Stimulated activated CD4-positive, alpha-beta T cell treated with anti-CD3 and anti-CD28 coated beads, Interleukin-4, amount 100 ng/mL, for 1 hour (primary cell): Measurements from ENCODE around the gene GPR84.
A peak's percentile ranks its signal among the peaks of the same experiment; 100 is the strongest.
"Not testable (repeated sequence)": the region's sequence is repeated elsewhere in the genome, so short reads cannot be mapped to it uniquely, and the experiment has no call there.

Source experiments
- DNase-seq: peaks from one replicate; pipeline ENCODE4 v3.0.0-alpha.2; 2020

Gene GPR84

GRCh38 chr12:54354271-54354670, 10.0 kb downstream of the GPR84 start:
- DNase-seq: not testable (repeated sequence)

DNA sequence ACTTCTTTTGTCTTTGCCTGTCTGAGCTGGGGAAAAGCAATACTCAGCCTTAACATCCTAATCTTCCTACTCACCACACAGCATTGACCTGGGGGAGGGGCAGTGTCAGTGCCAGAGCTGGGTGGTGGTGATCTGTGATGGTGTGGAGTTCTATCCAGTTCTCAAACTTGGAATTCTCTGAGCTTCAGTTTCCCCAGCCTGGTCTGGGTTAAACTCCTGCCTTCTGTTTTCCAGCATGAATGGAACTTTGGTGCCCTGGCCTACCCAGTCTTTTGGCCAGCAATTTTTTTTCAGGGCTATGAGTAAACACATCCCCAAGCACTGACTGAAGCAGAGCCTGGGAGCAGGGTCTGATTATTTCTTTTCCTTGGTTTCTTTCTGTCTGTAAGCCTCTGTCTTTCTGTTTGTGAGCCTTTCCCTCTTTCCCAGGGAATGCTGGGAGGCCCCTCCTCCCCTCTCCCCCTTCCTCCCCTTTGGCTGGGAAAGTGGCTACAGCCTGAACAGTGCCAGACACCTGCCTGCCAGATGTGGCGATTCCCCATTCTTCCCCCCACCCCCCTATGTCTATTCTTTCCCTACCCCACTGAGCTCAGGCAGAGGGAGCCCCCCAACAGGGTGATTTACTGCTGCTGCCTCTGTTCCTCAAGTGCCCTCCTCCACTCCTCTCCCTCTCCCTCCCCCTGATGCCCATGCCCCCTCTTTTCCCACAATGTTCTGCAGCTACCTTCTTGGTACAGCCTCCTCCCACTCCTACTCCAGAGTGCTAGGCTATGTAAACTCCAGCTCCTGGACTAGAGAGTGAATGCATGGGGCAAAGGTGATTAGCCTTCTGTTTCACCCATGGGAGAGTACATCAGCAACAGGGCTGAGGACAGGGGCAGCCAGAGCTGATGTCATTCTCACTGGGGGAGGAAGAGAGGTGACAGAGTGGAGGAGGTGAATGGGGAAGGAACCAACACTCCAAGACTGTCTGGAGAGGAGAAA, 11.1 kb downstream of the GPR84 start:
- no peak for DNase-seq

- DNase-seq: peak; percentile 57
These were observed 12.2 kb downstream of the GPR84 start for GRCh38 chr12:54352022-54352531.

- no peak for DNase-seq
These were observed 12.9 kb downstream of the GPR84 start for GRCh38 chr12:54351341-54351740.

DNA sequence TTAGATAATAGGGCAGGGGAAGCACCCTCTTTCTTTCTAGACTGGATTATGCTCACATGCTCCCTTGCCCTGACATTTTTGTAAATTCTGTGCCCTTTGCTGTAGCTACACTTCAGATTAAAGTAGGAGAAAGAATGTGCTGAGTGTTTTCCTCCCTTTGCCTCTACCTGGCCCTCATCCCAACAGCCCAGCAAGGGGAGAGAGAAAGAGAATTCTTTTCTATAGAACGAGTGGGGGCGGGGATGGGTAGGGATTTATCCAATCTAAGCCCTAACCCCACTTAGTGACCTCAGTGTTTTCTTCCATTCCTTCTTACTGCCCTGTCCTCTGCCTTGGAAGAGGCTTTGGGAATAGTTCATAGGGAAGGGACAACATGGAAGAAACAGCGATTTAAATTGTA, 13.5 kb downstream of the GPR84 start:
- DNase-seq: no peak

- no peak for DNase-seq
These were observed 14.6 kb downstream of the GPR84 start for GRCh38 chr12:54349679-54350078.

DNA sequence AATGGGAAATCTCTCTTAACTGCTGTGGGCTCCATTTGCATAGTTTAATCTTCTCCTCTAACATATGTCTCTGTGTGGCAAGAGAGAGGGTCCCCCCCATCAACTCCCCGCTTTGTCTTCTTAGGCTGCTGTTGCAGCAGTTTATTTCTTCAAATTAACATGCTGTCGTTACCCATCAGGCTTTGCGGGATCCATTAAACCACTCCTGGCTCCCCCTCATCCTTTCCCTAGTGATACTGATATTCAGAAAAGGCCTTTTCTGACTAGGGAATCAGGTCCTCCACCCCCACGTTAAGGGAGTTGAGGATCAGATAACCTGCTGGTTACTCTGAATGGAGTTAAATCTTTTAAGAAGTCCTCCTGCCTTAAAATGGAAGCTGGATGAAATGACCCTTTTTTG, 15.2 kb downstream of the GPR84 start:
- DNase-seq: no peak

- DNase-seq: no peak
These were observed 22.6 kb downstream of the GPR84 start for GRCh38 chr12:54341378-54342300.

DNA sequence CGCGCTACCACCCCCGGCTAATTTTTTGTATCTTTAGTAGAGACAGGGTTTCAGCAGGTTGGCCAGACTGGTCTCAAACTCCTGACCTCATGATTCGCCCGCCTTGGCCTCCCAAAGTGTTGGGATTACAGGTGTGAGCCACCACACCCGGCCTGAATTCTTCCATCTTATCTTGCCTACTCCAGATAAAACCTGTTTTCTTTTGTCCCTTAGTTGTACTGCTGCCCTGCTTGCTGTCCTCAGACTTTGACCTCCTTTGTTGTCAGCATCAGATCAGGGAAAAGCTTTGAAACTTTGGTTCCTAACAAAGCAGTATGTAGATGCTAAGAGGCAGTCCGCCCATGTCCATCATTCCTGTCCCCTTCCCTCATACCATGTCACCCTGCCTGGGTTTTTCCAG, 23.4 kb downstream of the GPR84 start:
- no peak for DNase-seq

- DNase-seq: no peak
These were observed 25.5 kb downstream of the GPR84 start for GRCh38 chr12:54338698-54339296.

DNA sequence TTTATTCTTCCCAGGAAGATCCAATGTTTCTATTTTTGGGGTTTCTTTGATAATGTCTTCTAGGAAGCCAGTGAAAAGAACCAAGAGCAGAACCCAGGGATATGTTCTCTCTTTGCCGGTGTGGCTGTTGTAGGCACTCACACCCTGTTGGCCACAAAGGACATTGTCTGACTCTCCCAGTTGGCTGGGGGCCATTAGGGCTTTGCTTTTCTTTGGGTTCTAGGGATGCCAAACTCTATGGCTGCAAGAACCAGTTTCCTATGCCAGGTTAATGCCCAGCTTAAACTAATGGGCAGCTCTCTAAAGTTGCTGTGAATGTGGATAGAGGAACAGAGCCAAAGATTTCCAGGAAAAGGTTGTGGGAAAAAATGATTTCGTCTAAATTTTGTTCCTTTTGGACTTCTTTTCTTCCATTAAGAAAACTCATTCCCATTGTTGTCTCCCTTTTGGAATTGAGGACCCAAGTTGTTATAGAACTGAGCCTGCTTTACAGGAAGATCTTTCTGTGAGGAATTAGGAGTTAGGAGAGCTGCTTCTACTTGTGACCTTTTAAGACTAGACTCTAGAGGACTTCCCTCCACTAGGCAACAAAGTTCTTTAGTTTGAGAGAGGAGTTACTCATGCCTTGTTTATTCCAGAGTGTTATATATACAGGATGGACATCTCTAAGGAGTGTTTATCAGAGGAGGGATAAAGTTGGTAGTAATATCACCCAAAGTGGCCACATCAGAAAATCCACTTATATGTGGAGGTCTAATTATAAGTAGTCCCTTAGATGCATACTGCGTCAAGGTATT, 26.2 kb downstream of the GPR84 start:
- no peak for DNase-seq

DNA sequence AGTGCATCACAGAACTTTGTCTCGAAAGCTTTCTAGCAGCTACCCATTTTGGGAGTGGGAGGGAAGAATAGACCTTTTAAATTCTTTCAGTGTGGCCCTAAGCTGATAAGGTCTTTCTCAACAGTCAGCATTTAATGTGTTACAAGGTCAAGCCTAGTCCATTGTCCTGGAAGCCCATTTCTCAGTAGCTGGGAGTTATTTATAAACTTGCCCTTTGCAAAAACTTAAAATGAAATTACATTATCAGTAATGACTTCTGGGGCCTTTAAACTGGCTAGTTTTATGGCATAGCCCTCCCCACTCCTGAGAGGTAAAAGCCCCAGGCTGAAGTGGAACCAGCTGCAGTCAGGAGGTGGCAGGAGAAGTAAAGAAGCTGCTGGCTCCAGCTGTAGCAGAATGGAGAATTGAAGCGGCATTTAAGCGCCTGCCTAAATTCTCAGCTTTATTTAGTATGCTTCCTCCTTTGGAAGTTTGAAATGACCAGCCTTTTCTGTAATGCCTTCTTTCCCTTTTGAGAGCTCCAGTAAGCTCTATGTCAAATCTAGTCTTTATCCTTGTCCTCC, 26.9 kb downstream of the GPR84 start:
- no peak for DNase-seq

DNA sequence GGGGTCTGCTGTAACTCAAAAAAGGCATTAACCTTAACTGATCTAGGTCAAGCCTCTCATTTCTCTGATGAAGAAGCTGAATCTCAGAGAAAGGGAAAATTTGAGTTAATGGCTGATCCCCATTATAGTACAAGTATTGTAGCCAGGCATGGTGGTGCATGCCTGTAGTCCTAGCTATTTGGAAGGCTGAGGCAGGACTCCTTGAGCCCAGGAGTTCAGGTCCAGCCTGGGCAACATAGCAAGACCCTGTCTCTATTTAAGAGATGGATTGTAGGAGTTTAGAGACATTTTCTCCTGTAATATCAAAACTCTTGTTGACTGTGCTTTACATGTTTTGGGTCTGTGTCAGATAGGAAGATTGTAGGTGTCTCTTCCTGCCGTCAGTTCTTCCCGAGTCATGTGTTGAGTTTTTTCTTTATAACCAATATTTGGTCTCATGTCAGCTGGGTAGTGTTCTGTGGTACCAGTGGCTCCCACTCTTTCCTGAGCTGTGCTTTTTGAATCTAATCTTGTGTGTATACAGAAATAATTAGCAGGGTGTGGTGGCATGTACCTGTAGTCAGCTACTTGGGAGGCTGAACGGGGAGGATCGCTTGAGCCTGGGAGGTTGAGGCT, 30.8 kb downstream of the GPR84 start:
- no peak for DNase-seq

DNA sequence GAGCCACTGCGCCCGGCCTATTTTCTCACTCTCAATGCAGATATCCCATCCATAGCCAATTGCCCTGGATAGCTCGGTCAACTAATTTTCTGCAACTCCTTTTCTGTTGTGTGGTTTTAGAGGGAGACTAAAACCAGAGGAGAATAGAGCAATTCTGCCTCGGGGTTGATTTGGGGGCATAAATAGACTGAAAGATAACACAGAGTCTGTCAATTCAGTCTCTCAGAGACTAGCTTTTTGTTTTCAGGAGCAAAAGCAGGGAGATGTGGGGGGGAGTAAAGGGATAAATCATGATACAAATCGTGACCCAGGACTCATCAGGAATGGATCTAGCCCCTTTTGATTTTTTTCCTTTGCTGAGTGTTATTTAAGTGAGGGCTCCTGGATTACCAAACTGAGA, 32.8 kb downstream of the GPR84 start:
- DNase-seq: no peak

DNA sequence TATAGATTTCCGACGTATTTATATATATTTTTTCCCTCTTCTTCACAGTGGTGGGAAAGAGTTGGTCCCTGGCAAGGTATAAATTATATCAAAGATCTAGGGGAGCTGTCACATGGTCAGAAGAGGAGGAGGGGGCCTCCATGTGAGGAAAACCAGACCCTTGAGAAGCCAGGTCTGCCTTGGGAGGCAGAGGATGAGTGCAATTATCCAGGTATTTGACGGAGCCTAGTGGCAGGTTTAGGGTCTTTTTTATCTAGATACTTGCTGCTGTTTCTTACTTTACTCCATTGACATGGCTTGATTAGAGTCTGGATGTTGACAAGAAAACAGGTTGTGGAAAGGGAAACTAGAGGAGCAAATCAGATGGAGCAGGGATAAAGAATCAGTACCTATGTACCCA, 33.8 kb downstream of the GPR84 start:
- no peak for DNase-seq

DNA sequence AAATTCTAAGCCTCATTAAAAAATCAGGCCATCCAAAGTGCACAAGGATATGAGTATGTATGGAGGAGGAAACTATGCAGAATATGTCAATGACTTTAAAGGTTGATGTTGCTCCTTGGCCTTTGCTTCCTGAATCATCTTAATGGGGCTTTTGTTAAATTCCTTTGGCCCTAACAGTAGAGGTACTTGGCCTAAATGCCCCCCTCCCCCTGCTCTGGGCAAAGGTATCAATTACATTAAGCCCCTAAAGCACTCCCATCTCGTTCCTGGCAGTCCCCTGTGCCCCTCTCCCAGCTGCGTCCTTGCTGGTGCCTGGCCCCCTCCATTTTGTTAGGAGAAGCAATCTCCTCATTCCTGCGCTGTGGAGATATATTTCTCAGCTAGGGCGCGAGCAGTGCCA, 34.5 kb downstream of the GPR84 start:
- DNase-seq: no peak

- DNase-seq: no peak
These were observed 35.5 kb downstream of the GPR84 start for GRCh38 chr12:54328595-54329337.

GRCh38 chr12:54325442-54326109, 38.7 kb downstream of the GPR84 start:
- not testable (repeated sequence) for DNase-seq

GRCh38 chr12:54324617-54325441, 39.5 kb downstream of the GPR84 start, which contains the start of gene COPZ1:
TSS of gene COPZ1 (plus strand) at chr12:54325131. CDS start at chr12:54325164, 33 bp downstream.
- DNase-seq: peak; percentile 88
